ENCODE measurements around the gene GAPVD1. TPM values are rescaled to one million over a fixed set of nuclear protein-coding genes. Genes with fewer than 3 reads are reported as not detected.
A peak's percentile ranks its signal among the peaks of the same experiment; 100 is the strongest.

GAPVD1 gene
- total and polyA plus RNA-seq, 10 of the 15 experiments (the other 5 are each of a cell fraction or from before 2014, with no cell fraction given), result 4.3 to 36.6 (median 25.9) TPM

- TF ChIP-seq TCF3 (IDR thresholded peaks at IDR 0.05; ENCODE audit: borderline replicate concordance, insufficient read depth, low read depth, low read length), result peak; percentile 84; the same call in 1 of the 2 replicates
- peak; percentile 80 for TF ChIP-seq CEBPZ (IDR thresholded peaks at IDR 0.05; ENCODE audit: low read depth, low read length)
- TF ChIP-seq ATF7 (IDR thresholded peaks at IDR 0.05; ENCODE audit: low read depth), result peak; percentile 58; the same call in 1 of the 2 replicates
- peak; percentile 53 for TF ChIP-seq SKIL (IDR thresholded peaks at IDR 0.05; ENCODE audit: low read depth, poor library complexity, severe bottlenecking)
- no peak for TF ChIP-seq SUPT20H (IDR thresholded peaks at IDR 0.05; ENCODE audit: borderline replicate concordance, control insufficient read depth, low read depth, low read length)
- no peak for TF ChIP-seq TARDBP (IDR thresholded peaks at IDR 0.05; ENCODE audit: borderline replicate concordance)
- no peak for TF ChIP-seq MTA3 (IDR thresholded peaks at IDR 0.05; ENCODE audit: borderline replicate concordance, low read length)
- TF ChIP-seq CHD4 (IDR thresholded peaks at IDR 0.05), result no peak
- TF ChIP-seq LARP7 (IDR thresholded peaks at IDR 0.05), result peak; percentile 98
- peak; percentile 99 for TF ChIP-seq POLR2AphosphoS2 (IDR thresholded peaks at IDR 0.05; ENCODE audit: low read depth, low read length)
- TF ChIP-seq ZNF687 (IDR thresholded peaks at IDR 0.05), result peak; percentile 60
- TF ChIP-seq SMAD5 (IDR thresholded peaks at IDR 0.05; ENCODE audit: low read depth), result peak; percentile 95
- TF ChIP-seq YY1 (IDR thresholded peaks at IDR 0.05; ENCODE audit: low read depth, low read length), result no peak
- TF ChIP-seq RFX5 (IDR thresholded peaks at IDR 0.05; ENCODE audit: low read depth, low read length), result peak; percentile 88
- TF ChIP-seq RELA (IDR thresholded peaks at IDR 0.05; ENCODE audit: borderline replicate concordance, partially characterized antibody), result no peak
- peak; percentile 82; the same call in 1 of the 2 replicates for TF ChIP-seq TCF12 (IDR thresholded peaks at IDR 0.05; ENCODE audit: low read depth, low read length)
- TF ChIP-seq ASH2L (IDR thresholded peaks at IDR 0.05; ENCODE audit: borderline replicate concordance, low read depth), result no peak
- TF ChIP-seq CBX3 (IDR thresholded peaks at IDR 0.05; ENCODE audit: borderline replicate concordance, low read depth), result no peak
Measured at GRCh38 chr9:125241000-125241862, 20.4 kb upstream of the GAPVD1 start, which contains the start of gene HSPA5 (continued).

Data from GM12878 (cell line).